Sciatic nerve (tissue), 2 donors: ENCODE measurements around the gene NR6A1. TPM values are rescaled to one million over a fixed set of nuclear protein-coding genes. Genes with fewer than 3 reads are reported as not detected.
"Not testable (repeated sequence)": the region's sequence is repeated elsewhere in the genome, so short reads cannot be mapped to it uniquely, and the experiment has no call there.

Source experiments
- ATAC-seq: fragments of 200-7000 bp; cut with Tn5 transposase; one replicate; pipeline ENCODE4 v1.9.1; 2020; ENCODE audit warnings: mild to moderate bottlenecking, moderate library complexity
- DNase-seq: peaks from one replicate; pipeline ENCODE4 v3.0.0-alpha.2; 2020; ENCODE audit warnings: low spot score
- intact Hi-C: fragments of 100-400 bp; cut with DNase I; formaldehyde crosslinking; loops from one replicate; pipeline ENCODE4 v1.14.2; 2022
- total RNA-seq: library from RNA; stranded (reverse); fragmentation: NEBNext Ultra II Directional; extraction: Animal tissue kit (Norgen Biotek cat#: 25700); gene quantifications from one replicate; pipeline ENCODE4 v1.2.1, GENCODE V29; 2021
- donor health status: DM: no; HTN: no; CAD: no.
- donor health status: DM: no; HTN: no; CAD: no.

NR6A1 gene
- total RNA-seq, 1 donor from 2014 or later: 3.3 TPM

- not testable (repeated sequence) for ATAC-seq, DNase-seq
- intact Hi-C loops: loop anchor here (5.0 kb wide), 1 partner anchor 96 kb away; no protein-coding TSS in a partner anchor
These were observed 155.3 kb downstream of the NR6A1 start for GRCh38 chr9:124615840-124616239.

GRCh38 chr9:124615100-124615742 is 155.9 kb downstream of the NR6A1 start:
- no peak for DNase-seq
- intact Hi-C loops: loop anchor here (5.0 kb wide), 1 partner anchor 97 kb away; no protein-coding TSS in a partner anchor
- no peak for ATAC-seq

- ATAC-seq: no peak
- intact Hi-C loops: no loop called here
- DNase-seq: no peak
These were observed 157.3 kb downstream of the NR6A1 start for GRCh38 chr9:124613849-124614248.

GRCh38 chr9:124611106-124611505 is 160.0 kb downstream of the NR6A1 start:
- intact Hi-C loops: no loop called here
- ATAC-seq: no peak
- no peak for DNase-seq

- ATAC-seq (no peak), DNase-seq (no peak)
- intact Hi-C loops: no loop called here
These were observed 165.1 kb downstream of the NR6A1 start for GRCh38 chr9:124606027-124606426.

GRCh38 chr9:124605258-124605657 is 165.9 kb downstream of the NR6A1 start:
- intact Hi-C loops: no loop called here
- DNase-seq (no peak), ATAC-seq (no peak)

- no peak for ATAC-seq
- DNase-seq: no peak
- intact Hi-C loops: no loop called here
These were observed 168.5 kb downstream of the NR6A1 start for GRCh38 chr9:124602632-124603031.

- intact Hi-C loops: no loop called here
- DNase-seq (no peak), ATAC-seq (no peak)
These were observed 168.9 kb downstream of the NR6A1 start for GRCh38 chr9:124602204-124602603.

GRCh38 chr9:124600407-124600806 is 170.7 kb downstream of the NR6A1 start:
- intact Hi-C loops: no loop called here
- ATAC-seq (no peak), DNase-seq (no peak)

GRCh38 chr9:124599121-124599795 is 171.9 kb downstream of the NR6A1 start:
- DNase-seq (no peak), ATAC-seq (no peak)
- intact Hi-C loops: no loop called here

- DNase-seq (no peak), ATAC-seq (no peak)
- intact Hi-C loops: no loop called here
These were observed 173.1 kb downstream of the NR6A1 start for GRCh38 chr9:124598048-124598447.

- intact Hi-C loops: no loop called here
- DNase-seq (no peak), ATAC-seq (no peak)
These were observed 174.8 kb downstream of the NR6A1 start for GRCh38 chr9:124596172-124596839.

GRCh38 chr9:124595743-124596142 is 175.4 kb downstream of the NR6A1 start:
- ATAC-seq (no peak), DNase-seq (no peak)
- intact Hi-C loops: no loop called here

GRCh38 chr9:124594673-124595072 is 176.4 kb downstream of the NR6A1 start:
- ATAC-seq (no peak), DNase-seq (no peak)
- intact Hi-C loops: no loop called here

GRCh38 chr9:124594225-124594624 is 176.9 kb downstream of the NR6A1 start:
- intact Hi-C loops: no loop called here
- no peak for ATAC-seq
- no peak for DNase-seq

GRCh38 chr9:124593651-124594058 is 177.5 kb downstream of the NR6A1 start:
- no peak for DNase-seq
- no peak for ATAC-seq
- intact Hi-C loops: no loop called here

GRCh38 chr9:124593200-124593599 is 177.9 kb downstream of the NR6A1 start:
- intact Hi-C loops: no loop called here
- no peak for DNase-seq
- no peak for ATAC-seq

GRCh38 chr9:124590889-124591641 is 180.0 kb downstream of the NR6A1 start:
- intact Hi-C loops: no loop called here
- no peak for DNase-seq
- ATAC-seq: no peak

GRCh38 chr9:124584631-124585030 is 186.5 kb downstream of the NR6A1 start:
- ATAC-seq (no peak), DNase-seq (no peak)
- intact Hi-C loops: no loop called here

GRCh38 chr9:124583134-124583533 is 188.0 kb downstream of the NR6A1 start:
- DNase-seq: no peak
- intact Hi-C loops: no loop called here
- ATAC-seq: no peak
